B cell (primary cell): ENCODE results near the gene TFEC. TPM values are rescaled to one million over a fixed set of nuclear protein-coding genes. Genes with fewer than 3 reads are reported as not detected.

Source experiments
- ATAC-seq: fragments of 200-7000 bp; cut with Tn5 transposase; one replicate; pipeline ENCODE4 v1.10.0; 2021; ENCODE audit warnings: low read depth, mild to moderate bottlenecking, moderate number of reproducible peaks, moderate library complexity
- CTCF ChIA-PET: fragments of 350-600 bp; sonication (Branson Sonifier 250); formaldehyde crosslinking; loops from one replicate; lab custom pipeline; 2021; ENCODE audit warnings: antibody characterized with exemption, inconsistent platforms; lab: Charles Lee
- POLR2A ChIA-PET: fragments of 350-600 bp; sonication (Branson Sonifier 250); formaldehyde crosslinking; loops from one replicate; lab custom pipeline; 2021; ENCODE audit warnings: antibody characterized with exemption; lab: Charles Lee
- DNase-seq: peaks from one replicate; pipeline ENCODE4 v3.0.0; 2013
- H2AFZ ChIP-seq: 2 replicates; pipeline ENCODE4 v1.6.1; 2012; ENCODE audit warnings: mild to moderate bottlenecking, low read depth, low read length; ENCODE audit not compliant: insufficient read depth, poor library complexity, severe bottlenecking
- H3K27ac ChIP-seq, 2 donors: 1 replicate in 1 of 2; 2 replicates in 1 of 2; pipeline ENCODE4 v1.5.1; 2012 to 2013; ENCODE audit warnings: low read length in 2 of 2, mild to moderate bottlenecking in 2 of 2, moderate library complexity in 1 of 2
- H3K27me3 ChIP-seq, 4 experiments: fragments of 200-600 bp in 1 of 4; sonication (generic) in 1 of 4; replicated peaks in 1 of 4; 1 replicate in 2 of 4; 2 replicates in 2 of 4; pipeline versions ENCODE4 v1.6.1 to v1.7.0; 2013 to 2016; ENCODE audit warnings: low read length in 3 of 4, mild to moderate bottlenecking in 2 of 4, mixed read lengths in 1 of 4, moderate library complexity in 1 of 4; ENCODE audit not compliant: insufficient read depth in 4 of 4, control insufficient read depth in 3 of 4; ENCODE audit errors: control extremely low read depth in 1 of 4
- H3K36me3 ChIP-seq, 2 experiments: replicated peaks in 1 of 2; 1 replicate in 1 of 2; 2 replicates in 1 of 2; pipeline versions ENCODE4 v1.6.1 to v1.7.1; 2013; ENCODE audit warnings: low read length in 1 of 2; ENCODE audit not compliant: insufficient read depth in 2 of 2, control insufficient read depth in 1 of 2; ENCODE audit errors: control extremely low read depth in 1 of 2, extremely low read depth in 1 of 2
- H3K4me1 ChIP-seq, 2 donors: fragments of 200-600 bp in 1 of 2; sonication (generic) in 1 of 2; 1 replicate in 1 of 2; 2 replicates in 1 of 2; pipeline versions ENCODE4 v1.5.1 to v1.6.1; 2013 to 2017; ENCODE audit warnings: low read length in 2 of 2; ENCODE audit not compliant: control insufficient read depth in 2 of 2, insufficient read depth in 2 of 2
- H3K4me2 ChIP-seq: replicated peaks from 2 replicates; pipeline ENCODE3; 2012; ENCODE audit warnings: mild to moderate bottlenecking, low read depth, low read length; ENCODE audit not compliant: poor library complexity, severe bottlenecking
- H3K4me3 ChIP-seq, 5 experiments: fragments of 200-600 bp in 1 of 5; sonication (generic) in 1 of 5; 1 replicate in 3 of 5; 2 replicates in 2 of 5; pipeline versions ENCODE4 v1.5.1 to v1.7.0; 2011 to 2016; ENCODE audit warnings: low read length in 4 of 5, mild to moderate bottlenecking in 4 of 5, low read depth in 2 of 5, control low read depth in 1 of 5, moderate library complexity in 1 of 5; ENCODE audit not compliant: insufficient read depth in 1 of 5; ENCODE audit errors: control extremely low read depth in 1 of 5, extremely low read depth in 1 of 5
- H3K79me2 ChIP-seq: fragments of 200-600 bp; sonication (generic); one replicate; pipeline ENCODE4 v1.6.0; 2016; ENCODE audit warnings: low read length; ENCODE audit not compliant: control insufficient read depth, insufficient read depth
- H3K9ac ChIP-seq: fragments of 200-600 bp; sonication (generic); 2 replicates; pipeline ENCODE4 v1.6.1; 2017; ENCODE audit warnings: mild to moderate bottlenecking, low read length, moderate library complexity
- H3K9me3 ChIP-seq, 3 donors: one replicate each; pipeline versions ENCODE4 v1.6.1 to v1.7.1; 2013; ENCODE audit warnings: low read length in 2 of 3; ENCODE audit not compliant: control insufficient read depth in 2 of 3, insufficient read depth in 1 of 3; ENCODE audit errors: control extremely low read depth in 1 of 3
- H4K20me1 ChIP-seq: 2 replicates; pipeline ENCODE4 v1.6.0; 2012; ENCODE audit warnings: mild to moderate bottlenecking, low read length; ENCODE audit not compliant: insufficient read depth, control insufficient read depth, poor library complexity, severe bottlenecking
- H3K27ac Mint-ChIP-seq: one replicate; pipeline ENCODE4 v1.8.0; 2021; ENCODE audit warnings: mixed read lengths
- H3K27me3 Mint-ChIP-seq: one replicate; pipeline ENCODE4 v1.8.0; 2021; ENCODE audit warnings: mixed read lengths
- H3K4me1 Mint-ChIP-seq: one replicate; pipeline ENCODE4 v1.8.0; 2021; ENCODE audit warnings: mixed read lengths
- H3K4me3 Mint-ChIP-seq: one replicate; pipeline ENCODE4 v1.8.0; 2021; ENCODE audit warnings: mixed read lengths
- H3K9me3 Mint-ChIP-seq: one replicate; pipeline ENCODE4 v1.8.0; 2022; ENCODE audit warnings: mixed read lengths; ENCODE audit not compliant: insufficient read depth
- CTCF ChIP-seq: fragments of 200-600 bp; IDR thresholded peaks from one replicate; pipeline ENCODE4 v1.8.0; 2022; ENCODE audit warnings: antibody characterized with exemption, mild to moderate bottlenecking
- EZH2 ChIP-seq: IDR thresholded peaks from 2 replicates; pipeline ENCODE4 v1.6.1; 2012; ENCODE audit warnings: borderline replicate concordance, low read depth, mild to moderate bottlenecking, moderate library complexity, low read length; ENCODE audit not compliant: insufficient read depth, poor library complexity, severe bottlenecking
- WGBS: methylation state at CpG from one replicate; pipeline ENCODE4 v1.1.5; 2013; ENCODE audit warnings: missing lambda C conversion rate; ENCODE audit not compliant: insufficient coverage; 5-methylcytosine and 5-hydroxymethylcytosine counted together
- intact Hi-C: fragments of 100-400 bp; cut with micrococcal nuclease; formaldehyde crosslinking; loops from one replicate; pipeline ENCODE4 v1.10.0; 2022
- polyA plus RNA-seq: library from polyadenylated mRNA; depleted of rRNA; stranded (reverse); fragments of >200 nt; gene quantifications from 2 replicates; pipeline ENCODE4 v1.2.3, GENCODE V29; 2012
- total RNA-seq, 2 donors: library from RNA; stranded (reverse); fragments of 120-200 nt in 1 of 2; gene quantifications; 1 replicate in 1 of 2; 2 replicates in 1 of 2; pipeline versions ENCODE4 v1.2.3 to v1.2.4, GENCODE V29; 2013 to 2022

Gene TFEC
- total and polyA plus RNA-seq, 2 donors (not counting 1 experiment from before 2014, with no cell fraction given) = 17.3 to 36.3 TPM

DNA sequence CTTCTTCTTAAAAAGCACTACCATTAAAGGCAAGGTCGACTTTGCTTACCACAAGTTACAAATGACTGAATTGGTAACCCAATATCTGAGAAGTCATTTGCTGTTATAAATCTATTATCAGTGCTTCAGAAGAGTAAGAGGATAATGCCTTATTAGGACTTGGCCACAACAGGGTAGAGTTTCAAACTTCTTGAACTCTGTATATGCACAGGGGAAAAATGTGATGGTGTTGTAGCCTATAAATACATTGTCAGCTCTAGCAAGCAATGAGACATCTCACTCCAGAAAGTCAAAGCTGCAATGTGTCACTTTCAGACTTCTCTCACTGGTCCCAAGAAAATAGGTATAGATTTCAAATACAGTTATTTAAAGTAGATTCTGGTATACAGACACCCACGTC is 9.3 kb downstream of the TFEC start:
- POLR2A ChIA-PET = no interaction called here
- CTCF ChIA-PET = no interaction called here
- peaks cover 24% of the 10 kb centered on the region for H3K4me1 Mint-ChIP-seq

GRCh38 chr7:116018731-116019130 is 11.8 kb downstream of the TFEC start:
- TF ChIP-seq CTCF (no peak), EZH2 (no peak)
- no peak overlapping the region for H3K27ac Mint-ChIP-seq

More for the DNA sequence above, 9.3 kb downstream of the TFEC start:
- H3K27me3 Mint-ChIP-seq = no peaks in the 10 kb centered on the region
- Histone ChIP-seq H3K27ac (no peak overlapping the region), H3K36me3 (no peaks in the 10 kb centered on the region), H3K9ac (no peak overlapping the region), H3K4me1 (peaks cover 0 to 5% of the 10 kb centered on the region in 2 donors), H3K9me3 (no peaks in the 10 kb centered on the region), H2AFZ (no peak overlapping the region), H3K27me3 (no peaks in the 10 kb centered on the region), H4K20me1 (no peaks in the 10 kb centered on the region), H3K4me2 (no peak overlapping the region), H3K4me3 (no peak overlapping the region), H3K79me2 (no peaks in the 10 kb centered on the region)
- H3K4me3 Mint-ChIP-seq = no peak overlapping the region
- intact Hi-C loops = no loop called here
- no peak overlapping the region for H3K27ac Mint-ChIP-seq
- ATAC-seq (no peak), DNase-seq (no peak)
- TF ChIP-seq EZH2 = no peak
- TF ChIP-seq CTCF = no peak
- no peaks in the 10 kb centered on the region for H3K9me3 Mint-ChIP-seq
- WGBS = no CpG with 5 or more reads among the region's 2 CpGs

More at GRCh38 chr7:116018731-116019130, 11.8 kb downstream of the TFEC start:
- ChIA-PET CTCF (interaction anchor here (1.4 kb wide), 1 partner anchor 10 kb away, joined by 3 read pairs; no protein-coding TSS in a partner anchor), POLR2A (no interaction called here)
- Histone ChIP-seq H3K79me2 (no peaks in the 10 kb centered on the region), H3K4me1 (peaks cover 0 to 5% of the 10 kb centered on the region in 2 donors), H3K4me2 (no peak overlapping the region), H3K4me3 (no peak overlapping the region), H4K20me1 (no peaks in the 10 kb centered on the region), H3K36me3 (no peaks in the 10 kb centered on the region), H3K27ac (no peak overlapping the region), H2AFZ (no peak overlapping the region), H3K27me3 (no peaks in the 10 kb centered on the region), H3K9me3 (no peaks in the 10 kb centered on the region), H3K9ac (no peak overlapping the region)
- Mint-ChIP-seq H3K27me3 (no peaks in the 10 kb centered on the region), H3K9me3 (no peaks in the 10 kb centered on the region), H3K4me1 (peaks cover 17% of the 10 kb centered on the region), H3K4me3 (no peak overlapping the region)
- DNase-seq = no peak
- intact Hi-C loops = no loop called here
- ATAC-seq = no peak
